Activated T-cell treated with anti-CD3 and anti-CD28 coated beads, Interleukin-2, amount 50 U/mL, for 4 hours (primary cell): ENCODE results near the gene CD83. TPM values are rescaled to one million over a fixed set of nuclear protein-coding genes. Genes with fewer than 3 reads are reported as not detected.

ENCODE experiments used
- ATAC-seq, 2 donors: fragments of 200-7000 bp; cut with Tn5 transposase; one replicate each; pipeline ENCODE4 v1.10.0; 2021
- DNase-seq: peaks from one replicate; pipeline ENCODE4 v3.0.0-alpha.2; 2020
- H3K27me3 Mint-ChIP-seq: one replicate; pipeline ENCODE4 v1.8.0; 2021; ENCODE audit warnings: low read depth, mixed read lengths
- H3K36me3 Mint-ChIP-seq: one replicate; pipeline ENCODE4 v1.8.0; 2022; ENCODE audit warnings: mixed read lengths; ENCODE audit not compliant: insufficient read depth
- H3K4me1 Mint-ChIP-seq: one replicate; pipeline ENCODE4 v1.8.0; 2021; ENCODE audit warnings: low read depth, mixed read lengths
- H3K4me3 Mint-ChIP-seq: one replicate; pipeline ENCODE4 v1.8.0; 2021; ENCODE audit warnings: mild to moderate bottlenecking, moderate library complexity, mixed read lengths
- H3K9me3 Mint-ChIP-seq: one replicate; pipeline ENCODE4 v1.8.0; 2021; ENCODE audit warnings: mixed read lengths
- total RNA-seq, 3 donors: library from RNA; stranded (reverse); gene quantifications; one replicate each; pipeline ENCODE4 v1.2.1, GENCODE V29; 2021

The CD83 gene
- total RNA-seq, 3 donors from 2014 or later: 27.4 to 49.8 (median 27.5) TPM

- ATAC-seq (no peak), DNase-seq (no peak)
- no peaks in the 10 kb centered on the region for H3K36me3 Mint-ChIP-seq
- H3K9me3 Mint-ChIP-seq: peaks cover 14% of the 10 kb centered on the region
- peaks cover 11% of the 10 kb centered on the region for H3K4me1 Mint-ChIP-seq
- H3K4me3 Mint-ChIP-seq: no peak overlapping the region
- H3K27me3 Mint-ChIP-seq: peaks cover 2% of the 10 kb centered on the region
These were observed 15.2 kb upstream of the CD83 start for GRCh38 chr6:14102383-14102782.

GRCh38 chr6:14105547-14105946, 12.0 kb upstream of the CD83 start:
- DNase-seq (no peak), ATAC-seq (no peak)
- Mint-ChIP-seq H3K4me3 (no peak overlapping the region), H3K36me3 (no peaks in the 10 kb centered on the region), H3K27me3 (peaks cover 2% of the 10 kb centered on the region), H3K4me1 (peaks cover 35% of the 10 kb centered on the region), H3K9me3 (peaks cover 14% of the 10 kb centered on the region)

- Mint-ChIP-seq H3K36me3 (no peaks in the 10 kb centered on the region), H3K9me3 (peaks cover 14% of the 10 kb centered on the region), H3K4me3 (no peak overlapping the region), H3K27me3 (peaks cover 2% of the 10 kb centered on the region), H3K4me1 (peaks cover 34% of the 10 kb centered on the region)
- ATAC-seq (no peak), DNase-seq (no peak)
These were observed 10.6 kb upstream of the CD83 start for GRCh38 chr6:14107000-14107399.

GRCh38 chr6:14107711-14108494, 9.7 kb upstream of the CD83 start:
- peak in 1 of 2 donors; percentile 6 for ATAC-seq
- Mint-ChIP-seq H3K9me3 (peaks cover 14% of the 10 kb centered on the region), H3K27me3 (peaks cover 2% of the 10 kb centered on the region), H3K4me3 (peak overlapping the region; percentile 57), H3K4me1 (peaks cover 34% of the 10 kb centered on the region), H3K36me3 (no peaks in the 10 kb centered on the region)
- DNase-seq: no peak

- DNase-seq (no peak), ATAC-seq (peak; percentile 70 to 73)
- H3K36me3 Mint-ChIP-seq: no peaks in the 10 kb centered on the region
- peaks cover 34% of the 10 kb centered on the region for H3K4me1 Mint-ChIP-seq
- peaks cover 14% of the 10 kb centered on the region for H3K9me3 Mint-ChIP-seq
- H3K4me3 Mint-ChIP-seq: peak overlapping the region; percentile 1
- peaks cover 2% of the 10 kb centered on the region for H3K27me3 Mint-ChIP-seq
These were observed 8.8 kb upstream of the CD83 start for GRCh38 chr6:14108571-14109410.

- Mint-ChIP-seq H3K36me3 (no peaks in the 10 kb centered on the region), H3K27me3 (peaks cover 2% of the 10 kb centered on the region), H3K4me1 (peaks cover 34% of the 10 kb centered on the region), H3K9me3 (peaks cover 14% of the 10 kb centered on the region), H3K4me3 (peak overlapping the region; percentile 1)
- DNase-seq (no peak), ATAC-seq (no peak)
These were observed 8.2 kb upstream of the CD83 start for GRCh38 chr6:14109411-14109826.

GRCh38 chr6:14110001-14110818, 7.4 kb upstream of the CD83 start:
- H3K36me3 Mint-ChIP-seq: no peaks in the 10 kb centered on the region
- H3K27me3 Mint-ChIP-seq: peaks cover 2% of the 10 kb centered on the region
- peaks cover 34% of the 10 kb centered on the region for H3K4me1 Mint-ChIP-seq
- H3K9me3 Mint-ChIP-seq: peaks cover 14% of the 10 kb centered on the region
- ATAC-seq (peak; percentile 71 to 73), DNase-seq (no peak)
- peak overlapping the region; percentile 34 for H3K4me3 Mint-ChIP-seq

- H3K4me1 Mint-ChIP-seq: peaks cover 35% of the 10 kb centered on the region
- H3K27me3 Mint-ChIP-seq: no peaks in the 10 kb centered on the region
- no peak for DNase-seq
- H3K4me3 Mint-ChIP-seq: no peak overlapping the region
- no peak for ATAC-seq
- H3K9me3 Mint-ChIP-seq: no peaks in the 10 kb centered on the region
- no peaks in the 10 kb centered on the region for H3K36me3 Mint-ChIP-seq
These were observed 3.6 kb upstream of the CD83 start for GRCh38 chr6:14113976-14114375.

- Mint-ChIP-seq H3K36me3 (peaks cover 22% of the 10 kb centered on the region), H3K4me3 (peak overlapping the region; percentile 91), H3K9me3 (no peaks in the 10 kb centered on the region), H3K4me1 (peaks cover 47% of the 10 kb centered on the region), H3K27me3 (no peaks in the 10 kb centered on the region)
- DNase-seq (no peak), ATAC-seq (peak; percentile 5 to 11)
These were observed 493 bp downstream of the CD83 start for GRCh38 chr6:14118091-14118439.

- no peak for DNase-seq
- no peaks in the 10 kb centered on the region for H3K9me3 Mint-ChIP-seq
- no peak for ATAC-seq
- peak overlapping the region; percentile 91 for H3K4me3 Mint-ChIP-seq
- H3K4me1 Mint-ChIP-seq: peaks cover 49% of the 10 kb centered on the region
- H3K27me3 Mint-ChIP-seq: no peaks in the 10 kb centered on the region
- H3K36me3 Mint-ChIP-seq: peaks cover 25% of the 10 kb centered on the region
These were observed 874 bp downstream of the CD83 start for GRCh38 chr6:14118446-14118845.

GRCh38 chr6:14119784-14120183, 2.2 kb downstream of the CD83 start:
- Mint-ChIP-seq H3K4me3 (peak overlapping the region; percentile 91), H3K36me3 (peaks cover 32% of the 10 kb centered on the region), H3K9me3 (no peaks in the 10 kb centered on the region), H3K27me3 (no peaks in the 10 kb centered on the region), H3K4me1 (peaks cover 56% of the 10 kb centered on the region)
- DNase-seq (no peak), ATAC-seq (no peak)

- Mint-ChIP-seq H3K4me3 (peak overlapping the region; percentile 91), H3K4me1 (peaks cover 58% of the 10 kb centered on the region), H3K9me3 (no peaks in the 10 kb centered on the region), H3K36me3 (peaks cover 37% of the 10 kb centered on the region), H3K27me3 (no peaks in the 10 kb centered on the region)
- no peak for ATAC-seq
- DNase-seq: no peak
These were observed 3.0 kb downstream of the CD83 start for GRCh38 chr6:14120546-14120945.

GRCh38 chr6:14121936-14122344, 4.4 kb downstream of the CD83 start:
- H3K4me3 Mint-ChIP-seq: peak overlapping the region; percentile 39
- peaks cover 45% of the 10 kb centered on the region for H3K36me3 Mint-ChIP-seq

More at GRCh38 chr6:14121936-14122344, 4.4 kb downstream of the CD83 start:
- Mint-ChIP-seq H3K9me3 (no peaks in the 10 kb centered on the region), H3K27me3 (no peaks in the 10 kb centered on the region), H3K4me1 (peaks cover 62% of the 10 kb centered on the region)
- DNase-seq (no peak), ATAC-seq (peak; percentile 32 to 56)
